GM12801 (cell line): ENCODE data around the gene DISP3.

Source experiments
- TF ChIP-seq, protein P1 (sequence below): IDR thresholded peaks from one replicate; pipeline ENCODE4 v1.5.1; 2011; ENCODE audit warnings: control low read depth; ENCODE audit not compliant: insufficient read length; ENCODE audit errors: extremely low read depth

Gene DISP3

DNA sequence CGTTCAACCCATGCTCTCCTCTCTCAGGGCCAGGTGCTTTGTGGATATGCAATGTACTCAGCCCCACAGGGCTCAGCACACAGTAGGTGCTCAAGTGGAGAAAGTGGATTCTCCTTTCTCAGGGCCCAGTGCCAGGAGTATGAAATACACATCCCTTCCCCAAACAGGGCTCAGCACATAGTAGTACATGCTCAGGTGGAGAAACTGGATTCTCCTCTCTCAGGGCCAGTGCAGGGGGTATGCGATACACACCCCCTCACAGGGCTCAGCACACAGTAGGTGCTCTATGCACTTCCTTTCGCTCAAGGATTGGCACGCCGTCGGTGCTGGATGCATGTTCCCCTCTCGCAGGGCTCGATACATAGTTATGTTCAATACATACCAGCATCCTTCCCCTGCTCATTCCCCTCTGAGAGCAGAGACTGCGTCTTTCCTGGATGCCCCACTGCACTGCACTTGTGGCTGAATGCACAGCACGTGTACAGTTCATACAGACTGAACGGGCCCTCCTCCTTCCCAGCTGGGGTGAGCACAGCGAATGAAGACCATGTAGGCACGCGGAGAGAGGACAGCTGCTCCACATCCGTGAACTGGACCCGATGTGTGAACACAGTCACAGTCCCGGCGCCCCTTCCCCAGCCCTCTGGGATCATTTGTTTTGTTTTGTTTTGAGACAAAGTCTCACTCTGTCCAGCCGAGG is 16.6 kb upstream of the DISP3 start:
- TF ChIP-seq, protein P1, sequence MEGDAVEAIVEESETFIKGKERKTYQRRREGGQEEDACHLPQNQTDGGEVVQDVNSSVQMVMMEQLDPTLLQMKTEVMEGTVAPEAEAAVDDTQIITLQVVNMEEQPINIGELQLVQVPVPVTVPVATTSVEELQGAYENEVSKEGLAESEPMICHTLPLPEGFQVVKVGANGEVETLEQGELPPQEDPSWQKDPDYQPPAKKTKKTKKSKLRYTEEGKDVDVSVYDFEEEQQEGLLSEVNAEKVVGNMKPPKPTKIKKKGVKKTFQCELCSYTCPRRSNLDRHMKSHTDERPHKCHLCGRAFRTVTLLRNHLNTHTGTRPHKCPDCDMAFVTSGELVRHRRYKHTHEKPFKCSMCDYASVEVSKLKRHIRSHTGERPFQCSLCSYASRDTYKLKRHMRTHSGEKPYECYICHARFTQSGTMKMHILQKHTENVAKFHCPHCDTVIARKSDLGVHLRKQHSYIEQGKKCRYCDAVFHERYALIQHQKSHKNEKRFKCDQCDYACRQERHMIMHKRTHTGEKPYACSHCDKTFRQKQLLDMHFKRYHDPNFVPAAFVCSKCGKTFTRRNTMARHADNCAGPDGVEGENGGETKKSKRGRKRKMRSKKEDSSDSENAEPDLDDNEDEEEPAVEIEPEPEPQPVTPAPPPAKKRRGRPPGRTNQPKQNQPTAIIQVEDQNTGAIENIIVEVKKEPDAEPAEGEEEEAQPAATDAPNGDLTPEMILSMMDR, result no peak

GRCh38 chr1:11463177-11463576 is 15.8 kb upstream of the DISP3 start:
- TF ChIP-seq, protein P1, result no peak

DNA sequence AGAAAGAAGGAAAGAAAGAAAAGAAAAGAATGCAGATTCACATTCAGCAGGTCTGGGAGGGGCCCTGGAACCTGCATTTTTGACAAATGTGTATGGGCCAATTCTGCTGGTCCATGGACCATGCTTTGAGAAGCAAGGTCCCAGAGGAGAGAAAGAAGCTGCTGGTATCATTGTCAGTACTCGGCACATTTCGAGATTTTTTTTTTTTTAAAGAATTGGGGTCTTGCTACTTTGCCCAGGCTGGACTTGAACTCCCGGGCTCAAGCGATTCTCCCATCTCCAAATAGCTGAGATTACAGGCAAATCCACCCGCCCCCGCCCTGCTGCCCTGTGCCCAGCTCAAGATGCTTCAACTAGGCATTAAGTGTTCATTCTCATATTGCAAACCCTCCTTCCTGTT is 13.6 kb upstream of the DISP3 start:
- TF ChIP-seq, protein P1, result no peak

DNA sequence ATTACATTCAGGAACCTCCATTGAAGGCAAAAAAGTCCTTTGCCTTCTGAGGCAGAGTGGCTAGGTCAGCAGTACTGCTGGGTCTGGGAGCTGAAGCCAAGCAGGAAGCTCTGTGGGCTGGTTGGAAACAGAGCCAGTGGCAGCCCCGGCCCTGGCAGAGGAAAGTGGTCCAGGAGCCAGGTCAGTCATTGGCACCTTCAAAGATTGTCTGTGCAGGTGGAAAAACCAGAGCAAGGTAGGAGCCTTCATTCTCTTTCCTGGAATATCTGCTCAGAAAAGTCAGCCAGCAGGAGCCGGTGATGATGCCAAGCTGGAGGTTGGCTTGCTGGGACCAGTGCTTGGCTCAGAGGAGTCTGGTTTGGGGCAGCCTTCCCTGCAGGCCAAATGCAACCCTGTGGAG is 12.5 kb upstream of the DISP3 start:
- TF ChIP-seq, protein P1, result no peak

DNA sequence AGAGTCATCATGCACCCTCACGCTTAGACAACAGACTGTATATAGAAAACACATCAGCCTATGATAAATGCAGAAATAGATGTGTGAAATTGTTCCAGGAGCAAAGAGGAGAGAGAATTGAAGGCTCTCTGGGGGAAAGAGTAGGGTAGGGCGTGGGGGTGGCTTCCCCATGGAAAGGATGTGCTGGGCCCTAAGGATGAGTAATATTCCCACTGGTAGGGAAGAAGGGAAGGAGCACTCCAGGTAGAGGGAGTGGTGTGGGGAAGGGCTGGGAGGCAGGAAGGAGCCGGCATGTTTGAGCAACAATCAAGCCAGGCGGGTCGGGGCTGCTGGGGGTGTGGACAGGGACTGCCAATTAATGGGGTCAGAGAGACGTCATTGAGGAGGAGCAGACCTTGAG is 10.1 kb upstream of the DISP3 start:
- TF ChIP-seq, protein P1, result no peak

DNA sequence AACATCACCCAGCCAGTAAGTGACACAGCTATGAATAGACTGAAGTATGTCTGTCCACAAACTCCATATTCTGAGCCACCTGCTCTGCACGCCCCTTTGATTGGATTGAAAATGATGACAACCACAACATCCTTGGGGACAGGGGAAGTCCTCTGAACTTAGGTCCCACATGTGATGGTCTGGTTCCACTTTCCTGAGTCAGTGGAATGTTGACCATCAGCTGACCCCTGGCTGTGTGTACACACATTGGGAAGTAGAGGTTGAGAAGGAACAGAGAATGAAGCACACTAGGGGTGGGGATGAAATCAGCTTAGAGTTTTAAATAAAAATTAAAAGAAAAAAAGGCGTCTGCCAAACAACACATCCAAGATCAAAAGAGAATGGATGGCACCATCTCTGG is 8.0 kb upstream of the DISP3 start:
- TF ChIP-seq, protein P1, result no peak

- TF ChIP-seq, protein P1, result no peak
These were observed 7.5 kb upstream of the DISP3 start for GRCh38 chr1:11471473-11471872.
